Stimulated activated CD4-positive, alpha-beta T cell treated with anti-CD3 and anti-CD28 coated beads, Interleukin-12 subunit alpha, Interleukin-12 subunit beta, amount 100 ng/mL, for 24 hours (primary cell): ENCODE data around the gene UBA52.
A peak's percentile ranks its signal among the peaks of the same experiment; 100 is the strongest.
"Not testable (repeated sequence)": the region's sequence is repeated elsewhere in the genome, so short reads cannot be mapped to it uniquely, and the experiment has no call there.

Experiments
- DNase-seq, 2 experiments: peaks; one replicate each; pipeline ENCODE4 v3.0.0-alpha.2; 2020; ENCODE audit warnings: low read depth in 2 of 2

Gene UBA52

GRCh38 chr19:18592732-18593131 is 21.1 kb downstream of the UBA52 start:
- not testable (repeated sequence) for DNase-seq

GRCh38 chr19:18593367-18594095 is 21.9 kb downstream of the UBA52 start:
- no peak for DNase-seq

DNA sequence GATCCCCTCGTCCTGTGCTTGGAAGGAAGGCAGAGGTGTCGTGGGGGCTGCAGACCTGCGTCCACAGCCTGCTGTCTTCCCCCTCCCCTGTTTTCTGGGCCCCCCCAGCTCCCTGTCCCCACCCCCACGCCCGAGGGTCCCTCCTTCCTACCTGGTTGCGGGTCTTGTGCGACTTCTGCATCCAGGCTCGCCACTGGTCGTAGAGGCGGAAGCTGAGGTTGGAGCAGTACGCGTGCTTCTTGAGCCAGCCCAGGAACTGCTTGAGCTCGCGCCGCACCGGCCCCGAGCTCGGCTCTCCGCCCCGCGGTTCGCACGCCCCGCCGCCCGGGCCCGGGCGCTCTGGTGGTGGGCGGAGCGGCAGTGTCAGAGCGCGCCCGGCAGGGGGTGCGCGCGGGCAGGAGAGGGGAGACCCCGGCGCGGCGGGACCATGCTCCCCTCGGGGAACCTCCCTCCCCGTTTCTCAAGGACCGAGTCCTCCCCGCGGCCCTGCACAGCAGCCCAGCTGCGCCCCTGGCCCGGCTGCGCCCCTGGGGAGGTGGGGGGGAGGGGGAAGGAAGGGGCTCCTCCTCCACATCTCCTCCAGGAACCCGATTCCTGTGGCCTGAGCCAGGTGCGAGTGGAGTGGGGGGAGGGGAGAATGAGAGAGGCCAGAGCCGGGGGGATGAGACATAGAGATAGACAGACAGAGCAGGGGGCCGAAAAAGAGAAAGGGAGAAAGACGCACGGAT is 22.6 kb downstream of the UBA52 start:
- DNase-seq, result peak; percentile 54 to 61

DNA sequence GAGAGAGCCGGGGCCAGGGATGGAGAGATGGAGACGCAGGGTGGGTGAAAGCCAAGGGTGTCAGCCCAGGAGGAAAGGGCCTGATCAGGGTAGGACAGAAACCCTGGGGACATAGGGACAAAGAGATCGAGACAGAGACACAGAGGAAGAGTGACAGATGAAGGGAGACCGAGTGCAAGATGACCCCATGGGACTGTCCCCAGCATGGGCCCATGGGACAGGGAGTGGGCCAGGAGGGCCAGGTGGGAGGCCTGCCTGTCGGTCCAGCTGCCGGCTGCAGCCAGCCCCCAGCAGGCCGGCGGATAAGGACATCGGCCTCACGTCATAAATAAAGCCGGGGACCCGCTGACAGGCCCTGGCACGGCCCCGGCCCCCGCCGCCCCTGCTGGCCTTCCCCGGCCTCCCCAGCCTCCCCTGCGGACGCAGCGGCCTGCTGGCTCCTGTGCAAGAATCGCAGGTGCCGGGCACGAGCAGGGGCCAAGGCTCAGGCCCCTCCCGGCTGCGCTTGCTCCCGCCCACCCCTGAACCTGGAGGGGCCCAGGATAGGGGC is 23.2 kb downstream of the UBA52 start:
- no peak for DNase-seq

DNA sequence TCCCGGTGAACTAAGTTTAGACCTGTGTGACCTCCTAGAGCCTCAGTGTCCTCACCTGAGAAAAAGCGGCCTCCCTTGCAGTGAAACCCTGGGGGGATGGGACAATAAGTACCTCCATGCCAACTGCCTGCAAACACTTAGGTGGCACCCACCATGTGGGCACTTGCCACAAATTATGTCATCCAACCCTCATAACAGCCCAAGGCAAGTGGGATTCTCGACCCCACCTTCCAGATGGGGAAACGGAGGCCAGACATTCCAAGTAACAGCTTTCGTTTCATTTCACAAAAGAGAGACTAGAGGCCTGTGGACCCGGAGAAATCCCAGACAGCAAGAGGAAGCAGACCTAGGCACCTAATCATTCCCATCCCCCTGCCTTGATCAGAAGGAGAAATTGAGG is 23.8 kb downstream of the UBA52 start:
- no peak for DNase-seq

- DNase-seq, result no peak
These were observed 25.1 kb downstream of the UBA52 start for GRCh38 chr19:18596752-18597157.

DNA sequence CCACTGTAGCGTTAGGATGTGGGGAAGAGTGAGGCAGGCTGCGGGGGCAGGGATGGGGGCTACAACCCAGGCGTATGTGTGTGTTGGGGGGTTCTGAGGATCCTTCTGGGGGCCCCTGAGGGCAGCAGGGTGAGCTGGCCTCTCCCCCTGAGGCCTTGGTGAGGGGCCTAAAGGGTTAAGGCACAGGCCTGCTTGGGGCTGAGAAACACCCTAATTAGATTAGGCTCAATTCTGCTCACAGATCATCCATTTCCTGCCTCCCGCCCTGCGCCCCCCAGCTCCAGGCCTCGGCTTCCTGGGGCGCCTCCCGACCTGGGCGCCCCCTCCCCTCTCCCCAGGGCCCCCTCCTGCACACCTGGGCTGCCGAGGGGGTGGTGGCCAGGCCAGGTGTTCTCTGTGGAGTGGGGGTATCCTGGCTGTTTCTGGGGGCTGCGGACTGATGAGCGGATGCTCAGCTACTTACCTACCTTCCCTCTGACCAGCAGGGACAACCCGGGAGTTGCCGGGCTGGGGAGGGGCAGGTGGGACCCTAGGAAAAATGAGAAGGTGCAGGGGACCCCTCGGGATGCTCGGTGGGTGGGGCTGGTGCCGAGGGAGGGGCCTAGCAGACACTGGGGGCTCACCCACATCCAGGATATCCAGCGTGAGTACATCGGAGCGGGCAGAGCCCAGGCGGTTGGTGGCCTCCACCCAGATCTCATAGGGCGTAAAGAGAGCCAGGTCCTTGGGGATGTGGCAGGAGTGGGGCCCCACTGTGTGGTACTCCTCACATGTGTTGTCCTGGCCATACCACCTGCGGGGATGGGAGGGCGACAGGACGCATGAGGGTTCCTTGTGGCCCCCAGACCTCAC is 26.4 kb downstream of the UBA52 start:
- no peak for DNase-seq

DNA sequence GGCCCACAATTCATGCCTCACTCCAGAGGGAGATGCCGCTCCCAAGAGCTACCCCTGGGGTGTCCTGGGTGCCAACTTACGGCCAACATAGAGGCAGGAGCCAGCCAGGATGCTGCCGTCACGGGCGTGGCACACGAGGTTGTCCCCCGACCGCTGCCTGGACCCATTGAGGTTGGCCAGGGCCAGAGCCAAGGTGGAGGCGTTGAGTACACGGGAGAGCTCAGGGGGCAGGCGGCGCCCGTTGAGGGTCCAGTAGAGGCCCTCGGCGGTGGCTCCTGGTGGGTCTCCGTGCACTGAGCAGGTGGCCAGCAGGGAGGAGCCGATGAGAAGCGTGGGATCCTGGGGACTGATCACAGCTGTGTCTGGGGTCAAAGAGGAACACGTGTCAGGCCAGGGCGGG is 27.8 kb downstream of the UBA52 start:
- no peak for DNase-seq

DNA sequence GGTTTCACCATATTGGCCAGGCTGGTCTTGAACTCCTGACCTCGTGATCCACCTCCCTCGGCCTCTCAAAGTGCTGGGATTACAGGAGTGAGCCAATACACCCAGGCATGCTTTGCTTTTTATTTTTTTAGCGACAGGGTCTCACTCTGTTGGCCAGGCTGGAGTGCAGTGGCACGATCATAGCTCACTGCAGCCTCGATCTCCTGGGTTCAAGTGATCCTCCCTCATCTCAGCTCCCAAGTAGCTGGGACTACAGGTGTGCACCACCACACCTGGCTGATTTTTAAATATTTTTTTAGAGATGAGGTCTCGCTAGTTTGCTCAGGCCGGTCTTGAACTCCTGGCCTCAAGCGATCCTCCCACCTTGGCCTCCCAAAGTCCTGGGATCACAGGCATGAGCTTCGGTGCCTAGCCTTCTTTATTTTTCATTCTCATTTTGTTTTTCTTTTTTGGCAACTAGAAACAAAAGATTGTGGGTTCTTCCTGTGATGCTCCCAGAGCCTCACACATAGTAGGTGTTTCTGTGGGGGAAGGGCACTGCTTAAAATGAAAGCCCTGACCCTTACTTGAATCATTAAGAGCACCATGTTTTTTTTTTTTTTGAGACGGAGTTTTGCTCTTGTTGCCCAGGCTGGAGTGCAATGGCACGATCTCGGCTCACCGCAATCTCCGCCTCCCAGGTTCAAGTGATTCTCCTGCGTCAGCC is 29.2 kb downstream of the UBA52 start:
- DNase-seq, result not testable (repeated sequence)

DNA sequence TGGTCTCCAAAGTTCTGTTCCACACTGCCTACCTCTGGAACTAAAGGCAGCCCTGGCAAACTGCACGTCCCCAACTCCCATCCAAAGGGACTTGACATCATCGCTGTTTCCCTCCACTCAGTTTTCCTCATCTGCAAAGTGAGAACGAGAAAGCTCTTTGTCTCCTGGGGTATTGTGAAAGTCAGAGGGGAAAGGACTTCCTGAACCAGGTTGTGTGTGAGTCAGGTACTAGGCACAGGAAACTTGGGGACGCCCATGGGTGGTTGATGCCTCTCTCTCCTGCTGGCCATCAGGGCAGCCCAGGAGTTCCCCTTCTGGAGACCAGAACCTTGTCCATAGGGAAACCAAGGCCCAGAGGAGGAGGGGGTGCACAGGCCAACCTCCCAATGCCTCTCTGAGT is 30.2 kb downstream of the UBA52 start:
- no peak for DNase-seq

- no peak for DNase-seq
These were observed 31.7 kb downstream of the UBA52 start for GRCh38 chr19:18603255-18603957.

- no peak for DNase-seq
These were observed 32.5 kb downstream of the UBA52 start for GRCh38 chr19:18603958-18604819.

DNA sequence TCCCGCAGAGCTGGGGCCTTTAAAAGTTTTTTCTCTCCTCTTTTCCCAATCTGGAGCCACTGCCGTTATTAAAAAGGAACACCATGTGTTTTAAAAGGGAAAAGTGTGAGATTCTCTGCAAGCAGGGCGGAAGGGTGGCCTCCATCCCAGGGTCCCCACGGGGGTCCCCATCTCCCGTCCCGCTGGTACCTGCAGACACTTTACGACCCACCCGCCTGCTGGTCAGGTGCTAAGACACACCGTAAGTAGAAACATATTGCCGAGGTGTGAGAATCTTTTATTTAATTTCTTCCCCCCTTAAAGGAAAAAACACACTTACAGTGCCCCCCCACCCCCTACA is 33.1 kb downstream of the UBA52 start:
- no peak for DNase-seq

- DNase-seq, result no peak
These were observed 33.5 kb downstream of the UBA52 start for GRCh38 chr19:18605196-18605545.

DNA sequence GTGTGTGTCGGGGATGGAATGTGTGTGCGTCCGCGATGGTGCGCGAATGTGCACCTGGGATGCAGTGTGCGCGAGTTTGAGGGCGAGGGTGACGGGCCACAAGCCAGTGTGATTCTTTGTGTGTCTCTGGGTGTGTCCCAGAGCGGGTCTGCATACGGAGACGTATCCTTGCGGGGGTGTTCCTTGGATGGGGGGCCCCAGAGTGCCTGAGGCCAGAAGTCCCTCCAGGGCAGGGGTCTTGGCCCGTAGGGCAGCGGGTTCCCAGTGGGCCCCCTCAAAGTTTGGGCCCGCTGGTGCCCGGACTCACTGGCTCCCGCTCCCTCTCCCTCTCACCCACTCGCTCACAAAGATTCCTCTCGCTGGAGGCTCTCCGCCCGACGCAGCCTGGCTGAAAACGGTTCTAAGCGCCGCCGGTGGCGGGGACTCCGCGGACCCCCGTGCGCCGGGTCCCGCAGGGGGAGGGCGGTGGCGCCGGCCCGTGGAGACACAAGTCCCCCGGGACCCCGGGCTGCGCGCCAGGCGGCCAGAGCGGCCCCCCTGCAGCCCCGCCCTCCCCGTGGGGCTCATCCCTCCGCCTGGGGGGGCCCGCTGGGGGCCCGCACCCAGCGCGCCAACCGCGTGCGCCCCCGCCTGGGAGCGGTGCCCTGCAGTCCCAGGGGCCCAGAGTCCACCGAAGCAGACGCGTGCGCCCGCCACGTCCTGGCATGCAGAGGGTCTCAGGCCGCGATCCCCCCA is 34.1 kb downstream of the UBA52 start:
- no peak for DNase-seq

GRCh38 chr19:18606281-18607225 is 34.9 kb downstream of the UBA52 start, which contains the start of gene CRLF1:
Gene CRLF1 (minus strand): TSS chr19:18606799. CDS start chr19:18606656, 143 bp downstream.
- no peak for DNase-seq

DNA sequence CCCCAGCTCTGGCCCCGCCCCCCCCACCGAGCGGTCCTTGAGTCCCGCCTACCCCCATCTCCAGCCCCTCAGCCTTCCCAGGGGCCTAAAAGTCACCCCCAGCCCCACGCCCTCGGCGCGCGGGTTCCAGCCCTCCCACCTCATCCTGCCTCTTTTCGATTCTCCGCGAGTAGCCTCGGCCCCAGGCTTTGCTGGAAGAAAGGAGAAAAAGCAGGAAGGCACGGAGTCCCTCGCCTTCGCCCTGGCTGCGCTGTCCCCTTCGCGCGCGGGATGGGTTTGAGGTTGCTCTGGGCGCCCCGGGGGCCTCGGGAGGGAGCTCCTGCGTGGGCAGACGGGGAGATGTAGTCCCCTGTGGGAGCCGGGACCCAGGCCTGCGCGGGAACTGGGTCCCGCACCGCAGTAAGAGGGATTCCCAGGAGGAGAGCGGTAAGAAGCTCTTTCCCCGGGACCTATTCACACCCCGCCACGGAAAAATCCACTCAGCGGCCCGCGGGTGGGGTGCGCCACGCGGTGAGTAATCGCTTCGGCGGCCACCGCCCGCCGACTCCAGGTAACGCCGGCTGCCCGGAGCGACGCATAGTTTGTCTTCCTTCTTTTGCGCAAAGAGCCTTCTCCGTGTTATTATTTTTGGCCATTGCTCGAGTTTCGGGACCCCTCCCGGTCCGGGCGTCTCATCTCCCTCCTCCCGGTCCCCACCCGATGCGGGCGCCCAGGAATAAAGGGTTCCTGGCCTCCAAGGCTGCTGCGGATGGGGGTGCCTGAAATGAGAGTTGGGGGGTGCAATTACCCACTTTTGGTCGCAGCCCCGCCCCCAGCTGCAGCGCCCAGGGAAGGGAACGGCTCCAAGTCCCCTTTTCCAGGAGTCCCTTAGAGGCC is 35.8 kb downstream of the UBA52 start:
- DNase-seq, result no peak
